HL-60 (cell line): ENCODE measurements around the gene PCTP.

Experiments
- DNase-seq, 2 experiments: peaks; one replicate each; pipeline ENCODE4 v3.0.0-alpha.2; 2010 to 2020; ENCODE audit warnings: low read depth in 1 of 2, low spot score in 1 of 2
- H3K27ac ChIP-seq: fragments of 250-450 bp; sonication (Bioruptor Pico); replicated peaks from 2 replicates; pipeline ENCODE4 v1.5.1; 2020; ENCODE audit warnings: mild to moderate bottlenecking, moderate library complexity
- H3K27me3 ChIP-seq: fragments of 250-450 bp; sonication (Bioruptor Pico); 2 replicates; pipeline ENCODE4 v1.5.1; 2021; ENCODE audit warnings: mild to moderate bottlenecking, moderate library complexity; ENCODE audit not compliant: insufficient read depth, poor library complexity, severe bottlenecking
- H3K4me3 ChIP-seq: replicated peaks from 2 replicates; pipeline ENCODE4 v1.5.1; 2011; ENCODE audit warnings: mild to moderate bottlenecking, control low read depth, low read length; ENCODE audit not compliant: insufficient read depth
- GABPA ChIP-seq: IDR thresholded peaks from 2 replicates; pipeline ENCODE4 v1.6.1; 2012; ENCODE audit warnings: low read depth
- POLR2AphosphoS5 ChIP-seq: IDR thresholded peaks from 2 replicates; pipeline ENCODE4 v1.6.1; 2012; ENCODE audit warnings: low read depth
- SPI1 ChIP-seq: IDR thresholded peaks from 2 replicates; pipeline ENCODE4 v1.6.1; 2012; ENCODE audit warnings: low read depth, mild to moderate bottlenecking, borderline replicate concordance
- TF ChIP-seq, protein P1 (sequence below): IDR thresholded peaks from one replicate; pipeline ENCODE4 v1.5.1; 2011; ENCODE audit warnings: low read length, control low read depth, inconsistent platforms; ENCODE audit not compliant: insufficient read depth
- TF ChIP-seq, protein P2 (sequence below): IDR thresholded peaks from 2 replicates; pipeline ENCODE4 v1.6.1; 2012; ENCODE audit warnings: low read depth; ENCODE audit not compliant: insufficient replicate concordance

Gene PCTP

DNA sequence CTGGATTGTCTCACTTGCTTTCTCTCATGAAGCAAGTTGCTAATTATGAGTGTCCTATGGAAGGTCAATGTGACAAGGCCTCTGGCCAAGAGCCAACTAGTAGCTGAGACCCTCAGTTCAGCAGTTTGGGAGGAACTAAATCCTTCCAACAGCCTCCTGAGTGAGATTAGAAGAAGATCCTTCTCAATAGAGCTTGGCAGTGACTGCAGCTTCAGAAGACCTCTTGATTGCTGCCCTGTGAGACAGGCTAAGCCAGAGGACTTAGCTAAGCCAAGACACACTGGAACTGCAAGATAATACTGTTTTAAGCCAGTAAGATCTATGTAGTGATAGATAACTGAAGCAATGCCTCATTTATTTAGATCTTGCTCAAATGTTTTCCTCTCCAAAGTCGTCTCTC is 34.3 kb downstream of the PCTP start:
- no peak for DNase-seq
- H3K4me3 ChIP-seq = no peak overlapping the region
- TF ChIP-seq POLR2AphosphoS5 = no peak
- TF ChIP-seq GABPA = no peak
- TF ChIP-seq, protein P1, sequence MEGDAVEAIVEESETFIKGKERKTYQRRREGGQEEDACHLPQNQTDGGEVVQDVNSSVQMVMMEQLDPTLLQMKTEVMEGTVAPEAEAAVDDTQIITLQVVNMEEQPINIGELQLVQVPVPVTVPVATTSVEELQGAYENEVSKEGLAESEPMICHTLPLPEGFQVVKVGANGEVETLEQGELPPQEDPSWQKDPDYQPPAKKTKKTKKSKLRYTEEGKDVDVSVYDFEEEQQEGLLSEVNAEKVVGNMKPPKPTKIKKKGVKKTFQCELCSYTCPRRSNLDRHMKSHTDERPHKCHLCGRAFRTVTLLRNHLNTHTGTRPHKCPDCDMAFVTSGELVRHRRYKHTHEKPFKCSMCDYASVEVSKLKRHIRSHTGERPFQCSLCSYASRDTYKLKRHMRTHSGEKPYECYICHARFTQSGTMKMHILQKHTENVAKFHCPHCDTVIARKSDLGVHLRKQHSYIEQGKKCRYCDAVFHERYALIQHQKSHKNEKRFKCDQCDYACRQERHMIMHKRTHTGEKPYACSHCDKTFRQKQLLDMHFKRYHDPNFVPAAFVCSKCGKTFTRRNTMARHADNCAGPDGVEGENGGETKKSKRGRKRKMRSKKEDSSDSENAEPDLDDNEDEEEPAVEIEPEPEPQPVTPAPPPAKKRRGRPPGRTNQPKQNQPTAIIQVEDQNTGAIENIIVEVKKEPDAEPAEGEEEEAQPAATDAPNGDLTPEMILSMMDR = no peak
- no peak for TF ChIP-seq SPI1
- TF ChIP-seq, protein P2, sequence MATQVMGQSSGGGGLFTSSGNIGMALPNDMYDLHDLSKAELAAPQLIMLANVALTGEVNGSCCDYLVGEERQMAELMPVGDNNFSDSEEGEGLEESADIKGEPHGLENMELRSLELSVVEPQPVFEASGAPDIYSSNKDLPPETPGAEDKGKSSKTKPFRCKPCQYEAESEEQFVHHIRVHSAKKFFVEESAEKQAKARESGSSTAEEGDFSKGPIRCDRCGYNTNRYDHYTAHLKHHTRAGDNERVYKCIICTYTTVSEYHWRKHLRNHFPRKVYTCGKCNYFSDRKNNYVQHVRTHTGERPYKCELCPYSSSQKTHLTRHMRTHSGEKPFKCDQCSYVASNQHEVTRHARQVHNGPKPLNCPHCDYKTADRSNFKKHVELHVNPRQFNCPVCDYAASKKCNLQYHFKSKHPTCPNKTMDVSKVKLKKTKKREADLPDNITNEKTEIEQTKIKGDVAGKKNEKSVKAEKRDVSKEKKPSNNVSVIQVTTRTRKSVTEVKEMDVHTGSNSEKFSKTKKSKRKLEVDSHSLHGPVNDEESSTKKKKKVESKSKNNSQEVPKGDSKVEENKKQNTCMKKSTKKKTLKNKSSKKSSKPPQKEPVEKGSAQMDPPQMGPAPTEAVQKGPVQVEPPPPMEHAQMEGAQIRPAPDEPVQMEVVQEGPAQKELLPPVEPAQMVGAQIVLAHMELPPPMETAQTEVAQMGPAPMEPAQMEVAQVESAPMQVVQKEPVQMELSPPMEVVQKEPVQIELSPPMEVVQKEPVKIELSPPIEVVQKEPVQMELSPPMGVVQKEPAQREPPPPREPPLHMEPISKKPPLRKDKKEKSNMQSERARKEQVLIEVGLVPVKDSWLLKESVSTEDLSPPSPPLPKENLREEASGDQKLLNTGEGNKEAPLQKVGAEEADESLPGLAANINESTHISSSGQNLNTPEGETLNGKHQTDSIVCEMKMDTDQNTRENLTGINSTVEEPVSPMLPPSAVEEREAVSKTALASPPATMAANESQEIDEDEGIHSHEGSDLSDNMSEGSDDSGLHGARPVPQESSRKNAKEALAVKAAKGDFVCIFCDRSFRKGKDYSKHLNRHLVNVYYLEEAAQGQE = no peak
- no peaks in the 10 kb centered on the region for H3K27me3 ChIP-seq
- peak overlapping the region; percentile 44 for H3K27ac ChIP-seq

DNA sequence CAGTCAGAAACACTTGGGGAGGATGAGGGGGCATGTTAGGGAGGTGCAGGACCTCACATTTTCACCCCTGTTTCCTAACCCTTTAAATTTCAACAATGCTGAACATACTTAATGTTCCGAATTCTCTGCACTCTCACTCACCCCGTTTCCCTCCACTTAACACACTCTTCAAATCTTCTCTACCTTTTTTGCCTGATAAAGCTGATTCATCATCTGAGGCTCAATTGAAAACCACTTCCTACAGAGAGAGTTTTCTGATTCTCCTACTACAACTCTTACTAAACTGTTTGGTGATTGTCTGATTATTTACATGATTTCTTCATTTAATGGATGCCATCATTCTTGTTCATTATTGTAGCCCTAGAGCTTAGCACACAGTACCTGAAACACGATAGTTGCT is 42.4 kb downstream of the PCTP start:
- Histone ChIP-seq H3K27ac (no peak overlapping the region), H3K4me3 (no peak overlapping the region), H3K27me3 (no peaks in the 10 kb centered on the region)
- TF ChIP-seq, protein P1 = no peak
- TF ChIP-seq POLR2AphosphoS5 (no peak), SPI1 (no peak), GABPA (no peak)
- TF ChIP-seq, protein P2 = no peak
- no peak for DNase-seq

DNA sequence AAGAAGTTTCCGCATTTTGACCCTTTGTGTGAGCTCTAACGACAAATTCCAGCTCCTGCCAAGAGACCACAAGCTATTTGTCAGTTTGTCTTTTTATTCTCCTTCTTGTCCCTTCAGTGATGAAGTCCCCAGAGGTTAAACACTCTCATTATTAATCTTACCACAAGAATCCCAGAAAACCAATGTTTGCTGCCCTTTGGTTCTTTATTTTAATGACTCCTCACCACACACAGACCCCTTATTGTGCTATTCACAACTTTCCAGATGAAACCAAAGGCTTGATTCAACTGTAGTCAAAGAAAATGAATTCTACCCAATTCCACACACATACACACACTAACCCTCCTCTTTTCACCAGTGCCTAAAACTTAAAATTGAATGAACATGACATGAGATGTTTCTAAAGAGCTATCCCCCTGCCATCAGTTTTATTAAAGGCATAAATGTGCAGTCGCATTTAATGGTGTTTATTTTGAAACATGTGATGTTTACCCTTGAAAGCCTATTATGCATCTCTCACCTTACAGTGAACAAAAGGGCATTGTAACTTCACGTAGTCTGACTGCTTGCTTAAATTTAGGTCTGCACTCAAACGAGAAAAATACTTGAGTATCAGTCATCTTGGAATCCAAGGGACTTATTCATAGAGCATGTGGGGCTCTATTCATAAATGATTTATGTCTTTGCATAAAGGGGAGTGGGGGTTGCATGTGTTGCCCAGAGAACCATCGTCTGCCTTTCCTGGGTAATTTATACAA is 44.1 kb downstream of the PCTP start:
- no peaks in the 10 kb centered on the region for H3K27me3 ChIP-seq
- TF ChIP-seq GABPA (no peak), SPI1 (no peak), POLR2AphosphoS5 (no peak)
- TF ChIP-seq, protein P2 = no peak
- TF ChIP-seq, protein P1 = no peak
- no peak overlapping the region for H3K4me3 ChIP-seq
- no peak overlapping the region for H3K27ac ChIP-seq
- DNase-seq = no peak
